GM18519 (cell line): Measurements from ENCODE around the gene SIRT7.
A peak's percentile ranks its signal among the peaks of the same experiment; 100 is the strongest.
"Not testable (repeated sequence)": the region's sequence is repeated elsewhere in the genome, so short reads cannot be mapped to it uniquely, and the experiment has no call there.

Source experiments
- ATAC-seq: cut with Tn5 transposase; IDR thresholded peaks from one replicate; pipeline ENCODE4 v1.9.1; 2021; ENCODE audit warnings: mild to moderate bottlenecking, moderate library complexity; ENCODE audit not compliant: unreplicated experiment, low FRiP score

SIRT7 gene

DNA sequence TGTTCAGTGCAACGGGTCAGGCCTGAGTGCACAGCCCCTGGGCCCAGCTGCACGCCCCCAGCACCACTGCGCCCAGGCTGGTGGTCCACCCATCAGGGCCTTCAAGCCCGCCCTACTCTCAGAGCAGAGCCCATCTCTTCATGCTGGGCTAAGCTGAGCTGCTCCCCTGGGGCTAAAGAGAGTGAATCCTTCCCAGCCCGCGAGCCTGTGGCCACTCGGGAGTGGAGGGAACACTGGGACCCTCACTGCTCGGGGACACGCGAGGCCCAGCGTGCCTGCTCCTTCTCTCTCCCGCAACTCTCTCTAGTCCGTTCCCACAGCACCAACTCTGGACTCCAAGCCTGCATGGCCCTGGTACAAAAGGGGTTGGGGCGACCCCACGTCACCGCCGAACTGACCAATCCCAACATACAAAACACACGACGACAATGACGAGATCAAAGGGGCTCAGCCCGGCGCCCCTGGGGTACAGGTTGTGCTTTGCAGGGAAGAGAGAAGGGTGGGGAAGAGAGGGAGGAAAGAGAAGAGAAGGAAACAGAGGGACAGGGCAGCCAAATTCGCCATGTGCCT lies 4.1 kb upstream of the SIRT7 start:
- no peak for ATAC-seq

DNA sequence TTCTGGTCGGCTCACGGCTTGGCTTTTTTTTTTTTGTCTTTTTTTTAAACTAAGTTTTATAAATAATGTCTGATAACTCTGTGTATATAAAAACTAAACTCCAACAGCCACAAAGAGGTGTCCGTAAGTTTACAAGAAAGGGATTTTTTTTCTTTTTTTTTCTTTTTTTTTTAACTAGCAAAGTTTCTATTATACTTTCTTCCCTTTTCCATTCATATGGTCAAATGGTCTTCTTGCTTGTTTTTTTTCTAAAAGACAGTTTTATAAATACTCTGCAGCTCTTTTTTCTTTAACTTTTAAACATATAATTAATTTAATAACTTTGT lies 3.5 kb upstream of the SIRT7 start:
- no peak for ATAC-seq

DNA sequence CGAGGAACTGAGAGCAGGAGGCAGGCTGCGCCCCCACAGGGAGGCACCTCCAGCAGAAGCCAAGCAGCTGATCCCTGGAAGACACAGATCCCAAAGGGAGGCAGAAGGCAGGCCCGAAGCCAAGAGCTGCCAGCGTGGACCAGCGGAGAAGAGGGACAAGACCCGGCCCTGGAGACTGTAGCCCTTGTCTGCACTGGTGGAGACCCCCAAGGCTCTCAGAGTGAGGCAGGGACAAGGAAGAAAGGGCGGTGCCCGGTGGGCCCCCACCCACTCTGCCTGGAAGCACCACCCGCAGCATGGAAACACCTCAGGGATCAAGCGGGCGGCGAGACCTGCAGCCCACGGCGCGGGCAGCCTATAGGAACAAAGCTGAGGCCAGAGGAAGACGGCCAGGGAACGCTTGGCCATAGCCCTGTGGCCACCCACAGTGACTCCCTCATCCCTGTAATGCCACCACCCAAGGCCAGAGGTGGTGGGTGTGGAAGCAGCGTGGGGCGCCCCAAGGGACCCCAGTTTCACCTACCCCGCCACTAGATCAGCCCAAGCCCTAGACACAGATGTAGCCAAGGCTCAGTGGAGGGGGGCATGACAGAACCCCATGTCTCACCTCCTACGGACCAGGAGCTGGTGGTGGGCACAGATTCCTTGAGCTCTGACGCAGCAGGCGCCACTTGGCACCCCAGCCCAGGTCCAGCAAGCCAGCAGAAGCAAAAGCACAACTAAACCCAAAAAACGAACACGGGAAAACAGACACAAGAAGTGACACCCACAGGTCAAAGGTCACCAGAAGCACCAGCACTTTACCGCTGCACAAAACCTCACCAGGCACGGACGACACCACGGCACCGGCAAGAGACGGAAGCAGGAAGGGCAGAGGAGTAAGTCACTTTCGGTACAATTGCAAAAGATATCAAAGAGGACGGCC lies 2.9 kb upstream of the SIRT7 start:
- ATAC-seq: no peak

GRCh38 chr17:81918832-81919545 lies 1.0 kb upstream of the SIRT7 start:
- no peak for ATAC-seq

- not testable (repeated sequence) for ATAC-seq
Measured at GRCh38 chr17:81918333-81918669, 325 bp upstream of the SIRT7 start.

DNA sequence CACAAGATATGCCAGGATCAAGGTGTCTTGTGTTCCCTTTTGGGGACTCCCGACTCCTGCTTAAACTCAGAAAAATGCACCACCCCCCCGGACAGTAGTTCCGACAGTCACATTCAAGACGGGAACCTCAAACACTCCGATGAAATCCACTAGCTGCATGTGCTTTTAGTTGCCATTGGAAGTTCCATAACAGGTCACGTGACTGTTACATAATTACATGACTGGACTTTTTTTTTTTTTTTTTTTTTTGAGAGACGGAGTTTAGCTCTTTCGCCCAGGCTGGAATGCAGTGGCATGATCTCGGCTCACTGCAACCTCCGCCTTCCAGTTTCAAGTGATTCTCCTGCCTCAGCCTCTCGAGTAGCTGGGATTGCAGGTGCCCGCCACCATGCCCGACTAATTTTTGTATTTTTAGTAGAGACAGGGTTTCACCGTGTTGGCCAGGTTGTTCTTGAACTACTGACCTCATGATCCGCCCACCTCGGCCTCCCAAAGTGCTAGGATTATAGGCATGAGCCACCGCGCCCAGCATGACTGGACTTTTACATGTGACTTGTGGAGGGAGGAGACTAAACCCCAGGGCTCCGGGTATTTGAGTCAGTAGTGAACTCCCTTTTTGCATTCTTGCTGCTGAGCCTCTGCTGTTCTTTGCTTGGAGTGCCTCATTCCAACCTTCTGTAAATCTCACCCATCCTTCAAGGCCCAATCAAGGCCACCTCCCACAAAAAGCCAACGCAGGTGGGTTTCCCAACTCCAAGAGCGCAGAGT lies 1.6 kb downstream of the SIRT7 start:
- no peak for ATAC-seq

- no peak for ATAC-seq
Measured at GRCh38 chr17:81915331-81915730, 2.6 kb downstream of the SIRT7 start.

DNA sequence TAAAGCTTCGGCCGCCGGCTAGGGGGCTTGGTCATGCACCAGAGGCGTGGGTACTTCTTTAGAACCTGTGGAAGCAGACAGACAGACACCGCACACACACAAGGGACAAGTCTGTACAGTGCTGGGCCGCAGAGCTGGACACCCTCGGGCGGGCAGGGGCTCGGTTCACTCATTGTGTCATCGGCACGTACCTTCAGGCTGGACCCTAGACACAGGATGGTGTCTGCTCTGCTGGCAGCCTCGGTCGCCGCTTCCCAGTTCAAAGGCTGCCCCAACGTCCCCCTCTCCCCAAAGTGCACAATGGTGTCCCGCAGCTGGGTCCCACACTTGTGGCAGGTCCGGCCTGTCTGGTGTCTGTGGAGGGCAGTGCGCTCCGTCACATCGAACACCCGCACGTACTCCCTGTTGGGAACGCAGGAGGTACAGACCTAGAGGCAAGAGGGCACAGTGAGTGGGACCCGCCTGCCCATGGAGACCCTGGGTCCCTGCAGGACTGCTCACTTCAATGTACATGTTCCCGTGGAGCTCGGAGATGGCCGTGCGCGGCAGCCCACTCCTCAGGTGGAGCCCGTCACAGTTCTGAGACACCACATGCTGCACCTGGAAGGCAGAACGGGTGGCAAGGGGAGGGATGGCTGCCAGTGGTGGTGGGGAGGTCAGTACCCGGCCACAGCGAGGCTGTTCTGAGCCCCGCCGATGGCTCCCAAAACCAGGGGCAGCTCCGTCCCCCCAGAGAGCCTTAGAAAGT lies 3.7 kb downstream of the SIRT7 start:
- no peak for ATAC-seq

- ATAC-seq: no peak
Measured at GRCh38 chr17:81913394-81914102, 4.4 kb downstream of the SIRT7 start.

GRCh38 chr17:81912441-81913309 lies 5.3 kb downstream of the SIRT7 start:
- no peak for ATAC-seq

GRCh38 chr17:81911969-81912368 lies 6.0 kb downstream of the SIRT7 start:
- ATAC-seq: no peak

DNA sequence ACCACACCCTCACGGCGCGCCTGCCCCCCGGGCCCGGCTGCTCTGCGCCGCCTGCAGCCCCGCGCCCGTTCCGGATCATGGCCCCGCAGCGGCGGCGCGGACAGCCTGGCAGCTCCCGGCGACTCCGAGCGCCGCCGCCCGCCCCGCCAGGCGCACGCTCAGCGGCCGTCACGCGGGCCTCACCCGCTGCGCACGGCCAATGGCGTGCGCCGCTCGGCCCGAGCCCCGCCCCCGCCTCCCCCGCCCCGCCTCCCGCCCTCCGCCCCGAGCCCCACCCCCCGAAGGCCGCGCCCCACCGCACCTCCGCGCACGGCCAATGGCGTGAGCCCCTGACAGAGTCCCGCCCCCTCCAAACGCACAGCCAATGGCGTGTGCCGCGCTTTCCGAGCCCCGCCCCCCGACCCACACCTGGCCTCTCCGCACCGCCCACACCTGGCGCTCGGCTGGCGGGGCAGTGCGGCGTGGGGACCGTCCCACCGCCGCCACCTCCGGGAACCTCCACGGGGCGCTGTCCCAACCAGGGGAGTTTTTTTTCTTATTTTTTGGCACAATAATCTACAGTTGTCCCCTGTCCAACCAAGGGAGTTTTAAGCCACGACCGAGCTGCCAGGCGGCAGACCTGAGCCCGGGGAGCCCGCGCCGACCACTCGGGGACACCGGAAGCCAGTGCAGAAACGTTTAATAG lies 6.6 kb downstream of the SIRT7 start, which contains the start of gene PCYT2:
Gene PCYT2, minus strand, starts transcription at position 123 of the 685 bp plus-strand sequence. Its CDS starts 44 bp downstream, at position 79.
- ATAC-seq: peak; percentile 38

- ATAC-seq: peak; percentile 27
Measured at GRCh38 chr17:81910840-81911276, 7.1 kb downstream of the SIRT7 start.

- ATAC-seq: no peak
Measured at GRCh38 chr17:81909966-81910839, 7.8 kb downstream of the SIRT7 start.

DNA sequence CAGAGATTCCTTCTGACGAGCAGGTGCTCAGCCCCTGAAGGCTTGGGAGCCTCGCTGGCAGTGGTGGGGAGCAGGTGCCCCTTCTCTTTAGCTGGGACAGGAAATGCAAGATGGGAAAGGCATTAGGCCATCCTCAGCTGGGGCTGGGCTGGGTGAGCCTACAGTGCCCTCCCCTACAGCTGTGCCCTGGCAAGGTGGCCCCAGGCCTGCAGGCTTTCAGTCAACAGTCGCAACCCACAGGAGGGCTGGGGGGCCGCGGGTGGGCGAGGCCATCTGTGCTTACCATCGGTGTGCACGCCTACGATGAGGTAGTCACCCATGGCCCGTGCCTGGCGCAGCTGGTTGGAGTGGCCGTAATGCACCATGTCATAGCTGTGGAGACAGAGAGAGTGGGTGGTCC lies 8.7 kb downstream of the SIRT7 start:
- ATAC-seq: no peak

GRCh38 chr17:81908793-81909192 lies 9.2 kb downstream of the SIRT7 start:
- ATAC-seq: no peak
